GM21515 (cell line): Measurements from ENCODE around the gene SLC7A14.

Experiments
- ATAC-seq: cut with Tn5 transposase; IDR thresholded peaks from one replicate; pipeline ENCODE4 v1.9.1; 2021; ENCODE audit not compliant: unreplicated experiment

Gene SLC7A14

DNA sequence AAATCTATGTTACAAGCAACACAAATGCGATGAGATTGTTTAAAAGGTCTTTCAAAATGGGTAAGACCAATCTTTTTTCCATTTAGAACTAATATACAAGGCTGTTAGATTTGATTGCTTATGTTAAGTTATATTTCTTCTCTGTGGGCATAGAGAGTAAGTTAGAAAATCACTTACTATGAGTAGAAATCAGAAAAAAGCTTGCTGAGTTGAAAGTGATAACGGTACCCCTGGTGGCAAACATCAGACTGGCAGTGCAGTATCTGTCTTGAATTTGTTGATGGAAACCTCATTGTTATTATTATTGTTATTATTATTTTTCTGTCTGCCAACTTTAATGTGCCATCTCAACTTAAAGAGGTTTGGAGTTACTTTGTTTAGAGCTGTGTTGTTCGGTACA lies 154.8 kb downstream of the SLC7A14 start:
- no peak for ATAC-seq

DNA sequence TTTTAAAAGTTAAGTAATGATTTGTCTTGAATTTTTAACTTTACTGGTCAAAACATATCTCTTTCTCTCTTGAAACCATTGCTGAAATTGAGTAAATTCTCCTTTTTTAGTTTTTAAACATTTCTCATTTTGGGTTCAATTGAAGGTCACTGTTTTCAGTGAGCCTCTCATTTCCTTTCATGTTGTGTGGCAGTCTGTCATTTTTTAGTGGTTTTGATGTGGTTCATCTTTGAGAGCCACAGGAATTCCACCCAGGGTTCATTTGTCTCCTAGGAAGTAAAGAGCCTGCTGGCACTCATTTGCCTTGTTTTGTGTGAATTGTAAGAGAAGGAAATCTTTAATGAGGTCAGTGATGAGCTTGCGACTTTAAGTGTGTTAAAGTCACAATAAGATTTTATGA lies 156.8 kb downstream of the SLC7A14 start:
- ATAC-seq, result no peak

DNA sequence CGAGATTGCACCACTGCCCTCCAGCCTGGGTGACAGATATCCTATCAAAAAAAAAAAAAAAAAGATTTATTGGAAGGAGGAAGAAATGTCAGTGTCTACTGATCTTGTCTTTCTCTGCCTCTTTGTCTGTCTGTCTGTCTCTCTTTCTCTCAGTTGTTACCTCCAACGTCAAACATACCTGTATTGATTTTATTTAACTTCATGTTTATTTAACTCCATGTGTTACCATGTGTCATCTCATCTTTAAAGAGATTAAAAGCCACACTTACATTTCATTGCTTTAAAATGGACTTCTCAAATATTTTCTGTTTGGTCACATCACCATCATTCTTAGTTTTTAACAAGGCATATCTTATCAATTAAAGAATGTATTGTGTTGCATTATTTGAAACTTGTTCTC lies 157.8 kb downstream of the SLC7A14 start:
- no peak for ATAC-seq

DNA sequence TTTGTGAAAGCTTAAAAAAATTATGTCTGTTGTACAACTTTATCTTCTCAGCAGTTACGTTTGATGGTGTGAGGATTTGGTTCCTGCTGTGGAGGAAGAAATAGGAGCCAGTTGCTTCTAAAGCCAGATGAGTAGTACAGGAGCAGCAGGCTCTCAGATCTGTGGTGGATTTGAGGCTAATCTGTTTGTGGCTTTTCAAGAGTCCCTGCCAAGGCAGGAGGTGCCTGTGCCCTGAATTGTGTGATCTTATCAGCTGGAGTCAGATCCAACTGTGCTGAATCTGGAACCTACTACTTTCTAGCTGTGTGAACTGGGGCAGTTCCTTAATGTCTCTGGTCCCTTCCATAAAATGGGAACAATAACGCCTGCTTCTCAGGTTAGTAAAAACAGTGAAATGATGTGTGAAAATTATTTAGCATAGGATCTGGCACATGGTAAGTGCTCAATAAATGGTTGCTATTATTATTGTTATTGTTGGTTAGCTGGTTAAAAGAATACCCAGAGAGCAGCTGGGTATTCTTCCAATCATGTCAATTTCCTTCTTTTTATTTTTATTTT lies 159.6 kb downstream of the SLC7A14 start:
- ATAC-seq, result no peak

DNA sequence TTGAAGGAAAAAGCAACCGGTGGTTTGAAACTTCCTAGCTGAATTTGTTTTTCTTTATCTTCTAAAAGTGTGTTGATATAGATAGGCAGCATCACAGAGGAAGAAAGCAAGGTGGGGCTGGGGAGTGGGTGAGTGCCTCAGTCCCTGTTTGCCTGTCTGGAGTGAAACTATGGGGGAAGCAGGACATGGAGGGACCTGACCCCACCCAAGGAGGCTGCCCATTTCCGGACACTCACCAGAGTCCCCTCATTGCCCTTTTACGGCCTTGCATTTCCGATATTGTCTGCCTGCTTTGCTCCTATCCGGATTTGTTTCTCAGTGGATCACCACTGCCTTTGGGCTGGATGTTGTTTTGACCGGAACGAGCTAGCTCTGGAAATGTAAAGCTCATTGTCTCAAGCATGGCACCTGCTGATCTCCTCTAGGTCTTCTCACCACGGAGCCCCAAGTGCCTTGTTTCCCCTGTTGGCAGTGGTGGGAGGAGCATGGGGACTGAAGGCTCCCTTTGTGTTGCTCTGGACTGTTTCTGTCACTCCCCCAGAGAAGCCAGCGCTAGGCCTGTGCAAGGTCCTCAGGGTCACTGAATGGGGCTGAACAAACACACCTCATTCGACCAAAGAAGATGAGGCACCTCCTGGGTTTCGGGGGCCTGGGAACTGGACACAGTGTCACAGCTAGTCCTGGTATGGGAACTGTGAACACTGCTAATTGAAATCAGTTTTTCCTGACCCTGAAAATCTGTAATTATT lies 160.2 kb downstream of the SLC7A14 start:
- no peak for ATAC-seq

DNA sequence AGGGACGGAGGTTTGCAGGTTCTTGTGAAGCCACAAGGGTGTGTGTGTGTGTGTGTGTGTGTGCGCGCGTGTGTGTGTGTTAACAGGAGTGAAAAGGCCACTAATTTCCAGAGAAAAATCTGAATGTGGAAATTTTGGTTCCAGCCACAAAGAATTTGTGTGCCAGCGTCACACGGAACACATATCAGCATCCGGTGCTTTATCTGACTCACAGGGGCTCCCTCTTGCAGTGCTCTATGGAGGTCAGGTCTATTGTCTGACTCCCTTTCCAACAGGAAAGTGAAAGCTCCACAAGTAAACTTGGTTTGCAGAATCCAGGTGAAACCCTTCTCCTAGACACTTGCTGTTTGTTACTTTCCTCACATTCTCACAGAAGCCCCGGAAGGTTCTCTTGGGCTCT lies 161.0 kb downstream of the SLC7A14 start:
- no peak for ATAC-seq

DNA sequence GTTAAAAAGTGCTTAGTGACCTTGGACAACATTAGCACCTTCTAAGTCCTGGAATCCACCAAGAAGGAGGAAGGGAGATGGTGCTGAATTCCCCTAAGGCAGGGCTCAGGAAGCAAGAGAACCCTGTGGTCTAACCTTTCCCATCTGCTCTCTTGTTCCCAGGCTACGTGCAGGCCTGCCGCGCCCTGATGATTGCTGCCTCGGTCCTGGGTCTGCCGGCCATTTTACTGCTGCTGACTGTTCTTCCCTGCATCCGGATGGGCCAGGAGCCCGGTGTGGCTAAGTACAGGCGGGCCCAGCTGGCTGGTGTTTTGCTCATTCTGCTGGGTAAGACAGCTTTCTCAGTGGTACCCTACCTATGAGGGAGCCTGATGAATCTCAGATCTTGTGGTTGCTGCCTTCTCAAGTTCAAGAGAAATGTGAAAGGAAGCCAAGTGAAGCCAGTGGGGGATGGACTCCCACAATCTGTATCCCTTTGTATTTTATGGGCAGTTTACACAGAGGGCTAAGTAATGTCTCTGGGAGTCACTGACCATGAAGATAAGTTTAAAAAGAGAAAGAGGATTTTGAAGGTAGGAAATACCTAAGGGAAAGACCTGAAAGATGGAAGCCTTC lies 162.8 kb downstream of the SLC7A14 start:
- no peak for ATAC-seq

DNA sequence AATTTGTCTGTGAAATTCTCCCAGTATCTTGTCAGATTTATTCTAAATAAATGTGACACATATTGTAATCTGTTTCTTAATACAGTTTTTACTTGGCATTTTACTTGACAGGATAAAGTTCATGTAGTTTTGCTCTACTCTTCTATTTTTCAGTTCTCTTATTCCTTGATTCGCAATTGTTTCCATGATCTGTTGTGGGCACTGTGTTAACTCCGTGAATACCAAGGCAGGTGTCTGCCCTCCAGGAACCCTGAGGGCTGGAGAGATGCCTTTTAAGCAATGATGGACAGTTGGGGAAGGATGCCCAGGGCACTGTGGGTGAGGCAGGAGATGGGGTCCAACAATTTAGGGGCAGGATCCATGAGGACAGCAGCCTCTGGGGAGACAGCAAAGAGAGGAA lies 164.1 kb downstream of the SLC7A14 start:
- ATAC-seq, result no peak

DNA sequence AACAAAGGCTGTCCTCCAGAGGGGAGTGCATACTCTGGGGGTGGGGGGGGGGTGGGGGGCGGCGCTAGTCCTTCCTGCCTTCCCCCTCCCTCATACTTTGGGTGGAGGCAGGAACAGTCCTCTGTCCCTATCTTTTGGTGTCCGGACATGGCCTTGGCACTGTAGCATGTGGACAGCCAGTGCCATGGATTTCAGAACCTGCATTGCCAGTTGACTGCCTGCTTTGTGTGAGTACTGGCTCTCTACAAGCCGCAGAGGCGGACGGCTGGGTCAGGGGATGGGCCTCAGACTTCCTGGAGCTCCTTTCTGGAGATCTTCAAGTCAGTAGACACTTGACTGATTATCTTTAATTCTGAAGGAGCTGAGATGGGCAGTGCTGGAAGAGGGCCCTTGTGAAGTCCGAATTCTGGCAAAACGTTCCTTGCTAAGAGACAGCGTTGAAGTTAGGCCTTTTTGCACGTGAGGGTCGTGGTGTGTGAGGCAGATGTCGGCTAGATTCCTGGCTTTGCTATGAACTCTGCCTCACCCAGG lies 164.7 kb downstream of the SLC7A14 start:
- ATAC-seq, result no peak

DNA sequence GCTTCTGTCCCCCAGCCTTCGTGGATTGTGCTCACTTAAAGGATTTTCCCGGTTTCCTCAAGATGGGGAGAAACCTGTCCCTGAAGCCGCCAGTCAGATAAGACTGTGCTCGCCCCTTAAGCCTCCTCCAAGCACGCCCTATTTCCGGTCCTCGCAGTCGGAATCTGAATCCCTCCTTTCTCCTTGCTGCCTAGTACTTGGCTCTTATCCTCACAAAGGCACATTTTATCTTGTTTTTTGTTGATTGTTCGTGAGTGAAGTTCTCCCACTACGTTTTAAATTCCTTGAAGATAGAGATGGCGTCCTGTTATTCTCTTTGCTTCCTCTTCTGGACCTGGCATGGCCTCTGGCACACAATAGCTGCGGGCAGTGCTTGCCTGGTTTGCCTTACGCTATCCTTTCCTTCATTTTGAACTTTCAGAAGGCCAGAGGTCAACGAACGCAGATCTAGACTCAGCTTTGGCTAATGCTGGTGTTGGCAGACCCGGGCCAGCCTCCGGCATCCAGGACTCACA lies 165.5 kb downstream of the SLC7A14 start:
- ATAC-seq, result no peak

DNA sequence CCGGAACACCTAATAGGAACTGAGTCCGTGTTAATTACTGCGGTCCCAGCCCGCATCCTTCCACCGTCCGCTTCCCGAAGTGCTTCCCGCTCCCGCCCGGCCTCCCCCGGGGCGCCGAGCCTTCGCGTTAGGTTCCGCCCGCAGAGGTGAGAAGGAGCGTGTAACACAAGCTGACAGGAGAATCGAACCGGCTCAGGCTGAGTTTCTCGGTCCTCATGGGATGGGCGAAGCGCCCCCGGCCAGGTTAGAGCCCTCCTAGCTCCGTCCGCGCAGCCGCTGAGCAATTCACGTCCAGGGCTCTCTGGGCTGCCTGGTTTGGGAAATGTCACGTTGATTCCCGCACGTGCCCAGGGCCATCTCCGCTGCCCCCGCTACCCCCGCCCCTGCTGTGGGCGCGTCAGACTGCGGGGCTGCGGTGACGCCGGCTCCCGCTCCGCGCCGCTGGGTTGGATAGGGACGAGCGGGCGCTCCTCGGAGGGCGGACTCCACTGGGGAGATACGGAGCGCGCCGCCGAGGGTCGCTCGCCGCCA lies 166.3 kb downstream of the SLC7A14 start:
- no peak for ATAC-seq

DNA sequence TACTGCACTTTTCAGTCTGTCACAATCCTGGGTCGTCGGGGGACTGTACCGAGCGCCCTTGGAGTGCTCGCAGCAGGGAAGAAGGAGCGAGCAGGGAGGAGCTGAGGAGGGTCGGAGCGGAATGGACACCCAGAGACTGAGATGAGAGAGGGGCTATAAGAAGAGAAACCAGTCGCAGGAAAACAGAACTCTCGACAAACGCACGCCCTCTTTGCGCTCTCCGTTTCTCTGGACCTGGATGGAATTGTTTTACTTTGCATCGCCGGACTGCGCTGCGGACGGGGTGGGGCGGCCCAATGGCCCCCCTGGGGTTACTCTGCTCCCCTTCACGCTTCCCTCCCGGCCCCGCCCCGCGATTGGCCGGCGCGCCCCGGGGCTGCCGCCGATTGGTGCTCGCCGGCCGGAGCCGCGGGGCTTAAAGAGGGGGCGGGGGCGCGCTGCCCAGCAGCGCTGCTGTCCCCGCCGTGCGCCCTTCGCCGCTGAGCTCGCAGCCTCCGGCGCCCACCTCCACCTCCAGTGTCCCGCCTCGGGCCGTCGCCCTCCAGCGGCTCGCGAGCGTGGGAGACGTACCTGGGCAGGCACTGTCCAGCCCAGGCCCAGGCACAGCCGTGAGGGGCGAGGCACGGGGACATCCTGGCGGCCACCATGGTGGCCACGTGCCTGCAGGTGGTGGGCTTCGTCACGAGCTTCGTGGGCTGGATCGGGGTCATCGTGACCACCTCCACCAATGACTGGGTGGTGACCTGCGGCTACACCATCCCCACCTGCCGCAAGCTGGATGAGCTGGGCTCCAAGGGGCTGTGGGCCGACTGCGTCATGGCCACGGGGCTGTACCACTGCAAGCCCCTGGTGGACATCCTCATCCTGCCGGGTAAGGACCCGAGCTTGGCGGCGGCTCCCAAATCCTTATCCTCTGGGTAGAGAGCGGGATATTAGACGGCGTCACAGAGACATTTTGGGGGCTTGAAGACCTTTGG lies 167.2 kb downstream of the SLC7A14 start, which contains the start of gene CLDN11:
Gene CLDN11, plus strand, starts transcription at position 447 of the 977 bp plus-strand sequence. Its CDS starts 199 bp downstream, at position 646.
- no peak for ATAC-seq

DNA sequence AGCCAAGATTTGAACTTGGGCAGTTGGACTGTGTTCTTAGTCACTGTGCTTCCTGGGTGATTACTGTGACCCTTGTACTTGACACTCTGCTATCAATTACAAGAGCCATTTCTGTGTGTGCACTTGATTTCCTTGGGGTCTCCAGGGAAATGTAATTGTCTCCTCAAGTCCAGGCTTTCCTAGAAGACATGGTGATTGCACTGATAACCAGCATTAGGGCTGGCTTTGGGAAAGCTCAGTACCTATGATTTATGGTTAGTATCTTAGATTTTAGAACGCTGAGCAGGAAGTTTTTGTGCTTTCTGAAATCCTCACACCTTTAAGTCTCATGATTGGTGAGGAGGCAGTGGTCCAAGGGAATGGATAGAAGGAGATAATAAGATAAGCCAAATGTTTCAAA lies 168.8 kb downstream of the SLC7A14 start:
- no peak for ATAC-seq

DNA sequence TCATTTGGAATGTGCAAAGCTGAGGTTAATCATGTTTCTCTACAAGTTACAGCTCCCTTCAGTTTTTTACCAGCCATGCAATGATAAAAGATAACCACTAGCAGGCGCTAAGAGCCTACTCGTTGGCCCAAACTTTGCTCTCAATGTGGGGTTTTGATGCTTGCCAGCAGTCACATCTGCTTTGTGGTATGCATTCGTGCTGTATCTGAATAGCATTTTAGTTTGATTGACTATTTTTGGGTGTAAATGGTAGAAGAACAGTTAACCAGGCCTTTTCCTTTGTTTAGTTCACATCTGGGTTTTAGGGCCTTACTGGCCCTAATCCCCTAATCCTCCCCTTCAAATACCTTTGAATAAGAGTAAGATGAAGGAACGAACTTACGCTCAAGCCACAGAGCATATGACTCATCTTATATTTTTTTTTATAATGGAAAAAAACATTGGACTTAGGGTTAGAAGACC lies 171.6 kb downstream of the SLC7A14 start:
- ATAC-seq, result no peak

DNA sequence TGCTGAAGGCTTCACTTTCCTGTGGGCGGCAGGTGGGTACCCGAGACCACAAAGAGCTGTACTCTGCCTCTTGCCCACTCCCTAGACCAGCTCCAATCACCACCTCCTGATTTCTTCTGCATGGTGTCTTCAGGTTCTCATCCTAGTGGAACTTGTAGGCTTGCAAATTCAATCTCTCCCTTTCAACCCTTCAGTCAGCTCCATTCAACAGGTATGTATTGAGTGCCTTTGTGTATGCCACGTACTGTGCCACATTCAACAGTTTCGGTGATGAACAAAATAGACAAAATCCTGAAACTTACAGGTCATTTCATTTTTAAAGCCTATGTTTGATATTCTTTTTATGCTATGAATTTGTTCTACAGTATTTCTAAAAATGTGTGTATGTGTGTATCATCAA lies 172.6 kb downstream of the SLC7A14 start:
- no peak for ATAC-seq

DNA sequence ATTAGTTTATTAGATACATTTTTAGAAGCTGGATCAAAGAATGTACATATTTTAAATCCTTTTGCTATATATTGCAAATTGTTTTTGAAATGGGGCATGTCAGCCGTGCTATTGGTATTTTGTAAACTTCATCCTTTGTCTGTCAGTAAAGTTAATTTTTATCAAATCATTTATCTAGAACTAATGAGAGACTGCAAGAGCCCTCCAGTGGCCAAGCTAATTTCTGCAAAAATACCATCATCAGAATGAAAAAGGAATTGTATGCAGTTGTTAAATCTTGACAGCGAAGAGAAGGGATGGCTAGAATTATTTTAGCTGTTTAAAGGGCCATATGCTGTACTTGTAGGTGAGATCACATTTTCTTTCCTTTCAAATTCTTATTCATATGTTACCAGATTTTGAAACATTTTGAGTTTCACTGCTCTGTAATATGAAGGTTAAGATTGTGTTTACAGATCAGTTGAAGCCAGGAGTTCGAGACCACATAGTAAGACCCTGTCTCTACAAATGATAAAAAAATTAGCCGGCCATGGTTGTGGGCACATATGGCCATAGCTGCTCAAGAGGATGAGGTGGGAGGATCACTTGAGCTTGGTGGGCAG lies 175.3 kb downstream of the SLC7A14 start:
- ATAC-seq, result no peak
